ENCODE results near the gene SFTPA1. TPM values are rescaled to one million over a fixed set of nuclear protein-coding genes. Genes with fewer than 3 reads are reported as not detected.
A peak's percentile ranks its signal among the peaks of the same experiment; 100 is the strongest.
"Not testable (repeated sequence)": the region's sequence is repeated elsewhere in the genome, so short reads cannot be mapped to it uniquely, and the experiment has no call there.

The SFTPA1 gene
- total and polyA plus RNA-seq, 9 of the 15 experiments (the other 6 are each of a cell fraction or from before 2014, with no cell fraction given): 0.04 to 3.5 (median 0.08) TPM; not detected in 5

DNA sequence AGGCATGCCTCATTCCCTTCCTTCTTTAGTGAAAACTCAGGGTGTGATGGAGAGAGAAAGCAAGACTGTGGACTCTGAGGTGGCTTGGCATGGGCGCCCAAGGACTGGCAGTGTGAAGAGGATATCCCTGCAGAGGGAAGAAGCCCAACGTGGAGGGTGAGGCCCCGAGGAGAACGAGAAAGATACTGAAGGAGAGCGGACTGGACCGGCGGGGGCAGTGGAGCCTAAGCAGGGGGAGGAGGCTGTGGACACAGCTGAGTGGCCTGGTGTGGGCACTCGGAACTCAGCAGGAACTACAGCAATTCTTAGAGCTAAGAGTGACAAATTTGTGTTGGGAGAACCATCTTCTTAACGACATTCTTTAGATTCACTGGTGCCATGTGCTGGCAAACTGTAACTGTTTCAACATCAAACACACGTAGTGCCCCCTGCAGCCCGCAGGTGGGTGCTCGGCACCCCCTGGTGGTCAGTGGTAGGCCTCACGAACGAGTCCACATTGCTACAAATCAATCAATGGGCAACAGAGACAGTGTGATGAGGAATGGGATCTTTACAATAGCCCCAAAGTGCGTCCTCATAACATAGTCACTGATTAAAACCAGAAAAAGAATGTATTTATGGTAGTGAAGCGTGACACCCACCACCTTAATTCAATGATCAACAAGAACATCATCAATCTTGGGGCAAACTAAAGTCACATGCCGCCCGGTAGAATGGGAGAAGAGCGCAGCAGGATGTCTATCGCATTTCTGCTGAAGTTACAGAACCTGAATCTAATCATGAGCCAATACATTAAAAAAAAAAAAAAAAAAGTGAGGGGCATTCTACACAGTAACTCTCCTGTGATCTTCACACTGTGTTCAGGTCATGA, 2.0 kb upstream of the SFTPA1 start (continued):
- TF ChIP-seq, protein P1, sequence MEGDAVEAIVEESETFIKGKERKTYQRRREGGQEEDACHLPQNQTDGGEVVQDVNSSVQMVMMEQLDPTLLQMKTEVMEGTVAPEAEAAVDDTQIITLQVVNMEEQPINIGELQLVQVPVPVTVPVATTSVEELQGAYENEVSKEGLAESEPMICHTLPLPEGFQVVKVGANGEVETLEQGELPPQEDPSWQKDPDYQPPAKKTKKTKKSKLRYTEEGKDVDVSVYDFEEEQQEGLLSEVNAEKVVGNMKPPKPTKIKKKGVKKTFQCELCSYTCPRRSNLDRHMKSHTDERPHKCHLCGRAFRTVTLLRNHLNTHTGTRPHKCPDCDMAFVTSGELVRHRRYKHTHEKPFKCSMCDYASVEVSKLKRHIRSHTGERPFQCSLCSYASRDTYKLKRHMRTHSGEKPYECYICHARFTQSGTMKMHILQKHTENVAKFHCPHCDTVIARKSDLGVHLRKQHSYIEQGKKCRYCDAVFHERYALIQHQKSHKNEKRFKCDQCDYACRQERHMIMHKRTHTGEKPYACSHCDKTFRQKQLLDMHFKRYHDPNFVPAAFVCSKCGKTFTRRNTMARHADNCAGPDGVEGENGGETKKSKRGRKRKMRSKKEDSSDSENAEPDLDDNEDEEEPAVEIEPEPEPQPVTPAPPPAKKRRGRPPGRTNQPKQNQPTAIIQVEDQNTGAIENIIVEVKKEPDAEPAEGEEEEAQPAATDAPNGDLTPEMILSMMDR (IDR thresholded peaks at IDR 0.05 in 2 of 3, conservative IDR thresholded peaks at IDR 0.05 in 1 of 3; ENCODE audit: insufficient read depth in 2 of 3, low read depth in 1 of 3, low read length in 3 of 3): peak; percentile 89 to 98 (median 92)
- TF ChIP-seq LEF1 (IDR thresholded peaks at IDR 0.05) (no peak), KAT2B (IDR thresholded peaks at IDR 0.05; ENCODE audit: low read depth, low read length) (no peak), RB1 (IDR thresholded peaks at IDR 0.05; ENCODE audit: low read depth) (0 out of 2 replicates have a peak, but pooled peaks have one; percentile 29), CEBPB (tag; IDR thresholded peaks at IDR 0.05) (peak; percentile 52), ERF (CRISPR knock-in tag; IDR thresholded peaks at IDR 0.05) (no peak), RAD21 (CRISPR knock-in tag; conservative IDR thresholded peaks at IDR 0.05 in 1 of 2, IDR thresholded peaks at IDR 0.05 in 1 of 2) (peak; percentile 24 to 84; a peak in 2 of 4 replicates), STAG1 (CRISPR knock-in tag; IDR thresholded peaks at IDR 0.05; ENCODE audit: borderline replicate concordance) (peak; percentile 19; the same call in 1 of the 2 replicates)
- TF ChIP-seq, protein P2, sequence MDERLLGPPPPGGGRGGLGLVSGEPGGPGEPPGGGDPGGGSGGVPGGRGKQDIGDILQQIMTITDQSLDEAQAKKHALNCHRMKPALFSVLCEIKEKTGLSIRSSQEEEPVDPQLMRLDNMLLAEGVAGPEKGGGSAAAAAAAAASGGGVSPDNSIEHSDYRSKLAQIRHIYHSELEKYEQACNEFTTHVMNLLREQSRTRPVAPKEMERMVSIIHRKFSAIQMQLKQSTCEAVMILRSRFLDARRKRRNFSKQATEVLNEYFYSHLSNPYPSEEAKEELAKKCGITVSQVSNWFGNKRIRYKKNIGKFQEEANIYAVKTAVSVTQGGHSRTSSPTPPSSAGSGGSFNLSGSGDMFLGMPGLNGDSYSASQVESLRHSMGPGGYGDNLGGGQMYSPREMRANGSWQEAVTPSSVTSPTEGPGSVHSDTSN (CRISPR knock-in tag; IDR thresholded peaks at IDR 0.05; ENCODE audit: low read depth): no peak
- TF ChIP-seq, protein P2 (tag; conservative IDR thresholded peaks at IDR 0.05; ENCODE audit: low read depth): peak; percentile 61; the same call in 1 of the 2 replicates

DNA sequence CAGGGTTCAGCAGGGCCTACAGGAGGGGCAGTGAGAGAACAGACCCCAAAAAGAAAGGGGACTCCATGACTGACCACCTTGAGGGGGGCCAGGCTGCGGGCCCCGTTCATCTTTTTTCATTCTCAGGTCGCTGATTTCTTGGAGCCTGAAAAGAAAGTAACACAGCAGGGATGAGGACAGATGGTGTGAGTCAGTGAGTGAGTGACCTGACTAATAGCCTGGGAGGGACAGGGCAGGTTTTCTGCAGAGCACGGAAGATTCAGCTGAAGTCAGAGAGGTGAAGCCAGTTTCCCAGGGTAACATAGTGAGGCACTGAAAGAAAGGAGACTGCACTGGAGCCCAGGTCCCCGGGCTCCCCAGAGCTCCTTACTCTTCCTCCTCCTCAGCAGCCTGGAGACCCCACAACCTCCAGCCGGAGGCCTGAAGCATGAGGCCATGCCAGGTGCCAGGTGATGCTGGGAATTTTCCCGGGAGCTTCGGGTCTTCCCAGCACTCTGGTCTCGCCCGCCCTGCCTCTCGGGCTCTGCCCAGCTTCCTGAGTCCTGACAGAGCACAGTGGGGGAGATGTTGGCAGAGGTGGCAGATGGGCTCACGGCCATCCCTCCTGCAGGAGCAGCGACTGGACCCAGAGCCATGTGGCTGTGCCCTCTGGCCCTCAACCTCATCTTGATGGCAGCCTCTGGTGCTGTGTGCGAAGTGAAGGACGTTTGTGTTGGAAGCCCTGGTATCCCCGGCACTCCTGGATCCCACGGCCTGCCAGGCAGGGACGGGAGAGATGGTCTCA, 646 bp downstream of the SFTPA1 start:
- DNase-seq (ENCODE audit: extremely low read depth in 1 of 4, low spot score in 3 of 4); POLR2A ChIA-PET; ATAC-seq; H3K4me1 ChIP-seq (replicated peaks in 1 of 2; ENCODE audit: control insufficient read depth in 2 of 2, insufficient read depth in 2 of 2, low read length in 2 of 2); H3K79me2 ChIP-seq (ENCODE audit: control insufficient read depth, insufficient read depth, low read length); H3K9me3 ChIP-seq (replicated peaks; ENCODE audit: control insufficient read depth, insufficient read depth, low read depth, low read length); H3K9ac ChIP-seq (ENCODE audit: insufficient read depth in 1 of 2, low read depth in 2 of 2, low read length in 2 of 2); H3K9me1 ChIP-seq (ENCODE audit: control insufficient read depth, insufficient read depth, low read length); H3K27ac ChIP-seq (ENCODE audit: extremely low read depth, low read depth, low read length); H3K36me3 ChIP-seq (ENCODE audit: control insufficient read depth, insufficient read depth, low read length); BruUV-seq (replicated peaks); H3K4me3 ChIP-seq; CTCF ChIA-PET (ENCODE audit: low intra/inter-chr PET ratio); H4K20me1 ChIP-seq (replicated peaks; ENCODE audit: control insufficient read depth, insufficient read depth, low read length); H3K4me2 ChIP-seq (ENCODE audit: insufficient read depth, low read length); FAIRE-seq; intact Hi-C loops (cut with micrococcal nuclease); H2AFZ ChIP-seq (ENCODE audit: low read depth, low read length): not testable (repeated sequence)
- in situ Hi-C loops (cut with MboI): loop anchor here (5.0 kb wide), 1 partner anchor 54 kb away; no protein-coding TSS in a partner anchor
- WGBS (ENCODE audit: insufficient coverage, low coverage, missing lambda C conversion rate): 1% methylated on average over 14 of the region's 18 CpGs
- H3K27me3 ChIP-seq (ENCODE audit: control insufficient read depth in 2 of 2, insufficient read depth in 2 of 2, low read length in 2 of 2): peaks cover 6 to 53% of the 10 kb centered on the region in 2 experiments; a peak in 4 of 5 replicates

Data from K562 (cell line).